SK-N-SH (cell line): ENCODE data around the gene NOVA1. TPM values are rescaled to one million over a fixed set of nuclear protein-coding genes. Genes with fewer than 3 reads are reported as not detected.

ENCODE experiments used
- ELF1 ChIP-seq: IDR thresholded peaks from 2 replicates; pipeline ENCODE4 v1.4.0; 2012
- GATA2 ChIP-seq: sonication (generic); formaldehyde crosslinking; IDR thresholded peaks from 2 replicates; pipeline ENCODE4 v1.5.0; 2020; ENCODE audit warnings: mild to moderate bottlenecking, missing genetic modification reagents
- IRF3 ChIP-seq: fragments of 150-350 bp; IDR thresholded peaks from 2 replicates; pipeline ENCODE4 v1.6.1; 2016; ENCODE audit warnings: mild to moderate bottlenecking, low read depth, low read length
- NFIC ChIP-seq: IDR thresholded peaks from 2 replicates; pipeline ENCODE4 v1.4.0; 2012; ENCODE audit warnings: borderline replicate concordance
- RXRA ChIP-seq: IDR thresholded peaks from 2 replicates; pipeline ENCODE4 v1.4.0; 2012; ENCODE audit warnings: low read depth, mild to moderate bottlenecking, borderline replicate concordance
- polyA plus RNA-seq, 3 experiments: library from polyadenylated mRNA; depleted of rRNA; stranded (reverse); fragments of >200 nt; gene quantifications; 2 replicates each; pipeline ENCODE4 v1.2.3, GENCODE V29; 2012

The NOVA1 gene
- polyA plus RNA-seq, 1 of the 3 experiments (the other 2 are of a cell fraction), result 0.44 TPM

- TF ChIP-seq ELF1, result no peak
- no peak for TF ChIP-seq IRF3
- TF ChIP-seq RXRA, result no peak
- TF ChIP-seq NFIC, result no peak
- no peak for TF ChIP-seq GATA2 (CRISPR knock-in tag)
Observed at GRCh38 chr14:26398616-26399015, 199.2 kb downstream of the NOVA1 start (continued).
